Upper lobe of left lung (tissue), 6 donors: ENCODE measurements around the gene SMAD1. TPM values are rescaled to one million over a fixed set of nuclear protein-coding genes. Genes with fewer than 3 reads are reported as not detected.

Experiments
- ATAC-seq, 2 donors: fragments of 200-7000 bp; cut with Tn5 transposase; one replicate each; pipeline ENCODE4 v1.9.1; 2022; ENCODE audit warnings: mild to moderate bottlenecking in 2 of 2, moderate library complexity in 2 of 2; ENCODE audit not compliant: low FRiP score in 2 of 2
- DNase-seq, 2 donors: peaks; one replicate each; pipeline ENCODE4 v3.0.0-alpha.2; 2019 to 2020
- H3K27ac ChIP-seq, 4 donors: fragments of 200-600 bp; sonication (generic); one replicate each; pipeline ENCODE4 v1.5.1; 2016 to 2019
- H3K27me3 ChIP-seq, 4 donors: fragments of 200-600 bp; sonication (generic); one replicate each; pipeline ENCODE4 v1.5.1; 2017 to 2019
- H3K36me3 ChIP-seq, 4 donors: fragments of 200-600 bp; sonication (generic); one replicate each; pipeline ENCODE4 v1.5.1; 2016 to 2019
- H3K4me1 ChIP-seq, 4 donors: fragments of 200-600 bp; sonication (generic); one replicate each; pipeline ENCODE4 v1.5.1; 2018 to 2019
- H3K4me3 ChIP-seq, 4 donors: fragments of 200-600 bp; sonication (generic); one replicate each; pipeline ENCODE4 v1.5.1; 2017 to 2019; ENCODE audit warnings: mild to moderate bottlenecking in 2 of 4, moderate library complexity in 1 of 4
- H3K9me3 ChIP-seq, 4 donors: fragments of 200-600 bp; sonication (generic); one replicate each; pipeline ENCODE4 v1.5.1; 2018 to 2019
- CTCF ChIP-seq, 6 experiments: fragments of 450-650 bp in 4 of 6; fragments of 200-600 bp in 2 of 6; sonication (generic) in 2 of 6; IDR thresholded peaks; one replicate each; pipeline ENCODE4 v1.5.1; 2016 to 2019; ENCODE audit warnings: antibody characterized with exemption in 6 of 6
- EP300 ChIP-seq, 4 donors: sonication (generic); formaldehyde crosslinking; IDR thresholded peaks; one replicate each; pipeline ENCODE4 v1.5.1; 2017; ENCODE audit warnings: antibody characterized with exemption in 4 of 4, control low read depth in 2 of 4
- POLR2A ChIP-seq, 4 donors: fragments of 450-650 bp; IDR thresholded peaks; one replicate each; pipeline ENCODE4 v1.5.1; 2016 to 2017; ENCODE audit warnings: antibody characterized with exemption in 4 of 4, mild to moderate bottlenecking in 2 of 4
- POLR2AphosphoS5 ChIP-seq, 2 donors: sonication (generic); formaldehyde crosslinking; IDR thresholded peaks; one replicate each; pipeline ENCODE4 v1.5.1; 2017; ENCODE audit warnings: antibody characterized with exemption in 2 of 2
- WGBS, 2 donors: methylation state at CpG; one replicate each; pipeline ENCODE4 v1.1.5; 2017 to 2018; 5-methylcytosine and 5-hydroxymethylcytosine counted together
- total RNA-seq, 6 donors: library from RNA; depleted of rRNA in 4 of 6; stranded (reverse); fragments of >200 nt in 4 of 6; gene quantifications; one replicate each; pipeline versions ENCODE4 v1.1.0 to v1.2.1, GENCODE V29; 2016 to 2021
- donor health status: DM: no; HTN: no; CAD: no; lungs with moderate emphysema.
- donor health status: DM: no; HTN: yes; CAD: no; lungs with severe emphysema.

Gene SMAD1
- total RNA-seq, 6 donors from 2014 or later, result 7.2 to 39.8 (median 21.9) TPM

- no peak for TF ChIP-seq POLR2AphosphoS5 (IDR thresholded peaks at IDR 0.05)
- TF ChIP-seq EP300 (IDR thresholded peaks at IDR 0.05), result no peak
- TF ChIP-seq POLR2A (IDR thresholded peaks at IDR 0.05), result no peak
- no peak for TF ChIP-seq CTCF (IDR thresholded peaks at IDR 0.05)
- H3K4me3 ChIP-seq, result no peak overlapping the region
- peaks cover 4 to 17% (median 7%) of the 10 kb centered on the region in 4 donors for H3K4me1 ChIP-seq
- no peaks in the 10 kb centered on the region for H3K27me3 ChIP-seq
- no peaks in the 10 kb centered on the region for H3K9me3 ChIP-seq
- no peak for ATAC-seq
- WGBS, 2 donors, result 94 to 96% methylated on average over 1 of the region's 1 CpG
- H3K36me3 ChIP-seq, result no peaks in the 10 kb centered on the region
- no peak overlapping the region for H3K27ac ChIP-seq
- DNase-seq, result no peak
These were observed 53.5 kb downstream of the SMAD1 start for GRCh38 chr4:145535202-145535601.

- H3K27ac ChIP-seq, result no peak overlapping the region
- DNase-seq (no peak), ATAC-seq (no peak)
- H3K36me3 ChIP-seq, result no peaks in the 10 kb centered on the region
- H3K9me3 ChIP-seq, result no peaks in the 10 kb centered on the region
- no peaks in the 10 kb centered on the region for H3K27me3 ChIP-seq
- 94 to 97% methylated on average over 2 of the region's 2 CpGs for WGBS, 2 donors
- no peak overlapping the region for H3K4me3 ChIP-seq
- H3K4me1 ChIP-seq, result peaks cover 4 to 17% (median 7%) of the 10 kb centered on the region in 4 donors
- no peak for TF ChIP-seq POLR2AphosphoS5 (IDR thresholded peaks at IDR 0.05)
- TF ChIP-seq CTCF (IDR thresholded peaks at IDR 0.05), result no peak
These were observed 54.4 kb downstream of the SMAD1 start for GRCh38 chr4:145536044-145536443.

- no peak for ATAC-seq
- Histone ChIP-seq H3K4me1 (peaks cover 0 to 10% (median 7%) of the 10 kb centered on the region in 4 donors), H3K27ac (no peak overlapping the region), H3K36me3 (peaks cover 0 to 7% (median 2%) of the 10 kb centered on the region in 4 donors), H3K4me3 (no peak overlapping the region), H3K27me3 (no peaks in the 10 kb centered on the region), H3K9me3 (no peaks in the 10 kb centered on the region)
- TF ChIP-seq CTCF (IDR thresholded peaks at IDR 0.05) (no peak), POLR2A (IDR thresholded peaks at IDR 0.05) (no peak), POLR2AphosphoS5 (IDR thresholded peaks at IDR 0.05) (no peak), EP300 (IDR thresholded peaks at IDR 0.05) (no peak)
- WGBS, 2 donors, result 78 to 81% methylated on average over 1 of the region's 1 CpG
- no peak for DNase-seq
These were observed 56.9 kb downstream of the SMAD1 start for GRCh38 chr4:145538596-145538995.

- H3K4me1 ChIP-seq, result peaks cover 0 to 10% (median 8%) of the 10 kb centered on the region in 4 donors
- no peak overlapping the region for H3K4me3 ChIP-seq
- 35 to 50% methylated on average over 4 of the region's 4 CpGs for WGBS, 2 donors
- no peaks in the 10 kb centered on the region for H3K27me3 ChIP-seq
- H3K36me3 ChIP-seq, result peaks cover 0 to 7% (median 2%) of the 10 kb centered on the region in 4 donors
- no peaks in the 10 kb centered on the region for H3K9me3 ChIP-seq
- TF ChIP-seq POLR2A (IDR thresholded peaks at IDR 0.05) (no peak), CTCF (IDR thresholded peaks at IDR 0.05) (no peak), EP300 (IDR thresholded peaks at IDR 0.05) (no peak), POLR2AphosphoS5 (IDR thresholded peaks at IDR 0.05) (no peak)
- H3K27ac ChIP-seq, result no peak overlapping the region
- ATAC-seq (no peak), DNase-seq (no peak)
These were observed 58.0 kb downstream of the SMAD1 start for GRCh38 chr4:145539671-145540070.

GRCh38 chr4:145540235-145540634 is 58.6 kb downstream of the SMAD1 start:
- no peak for TF ChIP-seq POLR2A (IDR thresholded peaks at IDR 0.05)
- no peak for TF ChIP-seq POLR2AphosphoS5 (IDR thresholded peaks at IDR 0.05)
- TF ChIP-seq EP300 (IDR thresholded peaks at IDR 0.05), result no peak
- TF ChIP-seq CTCF (IDR thresholded peaks at IDR 0.05), result no peak
- H3K4me3 ChIP-seq, result no peak overlapping the region
- no peak for DNase-seq

More at GRCh38 chr4:145540235-145540634, 58.6 kb downstream of the SMAD1 start:
- no peaks in the 10 kb centered on the region for H3K27me3 ChIP-seq
- 49 to 68% methylated on average over 3 of the region's 3 CpGs for WGBS, 2 donors
- H3K9me3 ChIP-seq, result no peaks in the 10 kb centered on the region
- ATAC-seq, result no peak
- peaks cover 0 to 7% (median 2%) of the 10 kb centered on the region in 4 donors for H3K36me3 ChIP-seq
- H3K4me1 ChIP-seq, result peaks cover under 1 to 14% (median 13%) of the 10 kb centered on the region in 4 donors
- H3K27ac ChIP-seq, result no peak overlapping the region
